GM23338 (cell line): ENCODE data around the gene OPN4. TPM values are rescaled to one million over a fixed set of nuclear protein-coding genes. Genes with fewer than 3 reads are reported as not detected.

ENCODE experiments used
- ATAC-seq: fragments of 200-7000 bp; cut with Tn5 transposase; 3 replicates; pipeline ENCODE4 v1.9.1; 2020
- DNase-seq: peaks from one replicate; pipeline ENCODE4 v3.0.0-alpha.2; 2015; ENCODE audit warnings: low spot score
- H2AFZ ChIP-seq: fragments of 200-600 bp; sonication (generic); 2 replicates; pipeline ENCODE4 v1.8.0; 2016; ENCODE audit warnings: antibody characterized with exemption, mild to moderate bottlenecking, moderate library complexity
- H3F3A ChIP-seq: fragments of 200-600 bp; sonication (generic); replicated peaks from 2 replicates; pipeline ENCODE4 v1.8.0; 2017; ENCODE audit warnings: antibody characterized with exemption, mixed run types, low read depth
- H3K27ac ChIP-seq: fragments of 200-600 bp; sonication (generic); 2 replicates; pipeline ENCODE4 v1.6.1; 2016; ENCODE audit warnings: low read depth
- H3K27me3 ChIP-seq: fragments of 200-600 bp; sonication (generic); 2 replicates; pipeline ENCODE4 v1.8.0; 2016; ENCODE audit warnings: mild to moderate bottlenecking, mixed run types, moderate library complexity; ENCODE audit not compliant: insufficient read depth
- H3K36me3 ChIP-seq: fragments of 200-600 bp; sonication (generic); 2 replicates; pipeline ENCODE4 v1.8.0; 2016; ENCODE audit warnings: mild to moderate bottlenecking; ENCODE audit not compliant: insufficient read depth
- H3K4me1 ChIP-seq: fragments of 200-600 bp; sonication (generic); 2 replicates; pipeline ENCODE4 v1.8.0; 2016; ENCODE audit warnings: mild to moderate bottlenecking, moderate library complexity; ENCODE audit not compliant: insufficient read depth
- H3K4me2 ChIP-seq: fragments of 200-600 bp; sonication (generic); 2 replicates; pipeline ENCODE4 v1.7.1; 2017; ENCODE audit warnings: mixed run types
- H3K4me3 ChIP-seq: fragments of 200-600 bp; sonication (generic); 2 replicates; pipeline ENCODE4 v1.6.1; 2016; ENCODE audit warnings: mixed run types
- H3K79me2 ChIP-seq: fragments of 200-600 bp; sonication (generic); replicated peaks from 2 replicates; pipeline ENCODE4 v1.8.0; 2017; ENCODE audit warnings: mild to moderate bottlenecking; ENCODE audit not compliant: insufficient read depth
- H3K9me2 ChIP-seq: fragments of 200-600 bp; sonication (generic); 2 replicates; pipeline ENCODE4 v1.8.0; 2017; ENCODE audit not compliant: insufficient read depth
- H4K20me1 ChIP-seq: fragments of 200-600 bp; sonication (generic); replicated peaks from 2 replicates; pipeline ENCODE4 v1.8.0; 2017; ENCODE audit warnings: mild to moderate bottlenecking; ENCODE audit not compliant: insufficient read depth
- H3K27ac Mint-ChIP-seq: 2 replicates; pipeline ENCODE4 v1.8.0; 2020; ENCODE audit warnings: inconsistent platforms, mild to moderate bottlenecking, moderate library complexity, mixed read lengths
- H3K27me3 Mint-ChIP-seq: 3 replicates; pipeline ENCODE4 v1.8.0; 2022; ENCODE audit warnings: low read depth, mild to moderate bottlenecking, moderate library complexity, mixed read lengths, inconsistent platforms; ENCODE audit not compliant: insufficient read depth, poor library complexity
- H3K36me3 Mint-ChIP-seq: 3 replicates; pipeline ENCODE4 v1.8.0; 2021; ENCODE audit warnings: low read depth, mild to moderate bottlenecking, inconsistent platforms, moderate library complexity, mixed read lengths
- H3K4me1 Mint-ChIP-seq: 3 replicates; pipeline ENCODE4 v1.8.0; 2020; ENCODE audit warnings: mild to moderate bottlenecking, inconsistent platforms, mixed read lengths
- H3K4me3 Mint-ChIP-seq: 3 replicates; pipeline ENCODE4 v1.8.0; 2021; ENCODE audit warnings: moderate library complexity, mild to moderate bottlenecking, inconsistent platforms, mixed read lengths
- H3K9me3 Mint-ChIP-seq: 3 replicates; pipeline ENCODE4 v1.8.0; 2020; ENCODE audit warnings: moderate library complexity, mild to moderate bottlenecking, inconsistent platforms, mixed read lengths
- CREB1 ChIP-seq: fragments of 250-450 bp; sonication (Bioruptor Pico); IDR thresholded peaks from 2 replicates; pipeline ENCODE4 v1.5.0; 2020; ENCODE audit warnings: low read depth, mild to moderate bottlenecking, moderate library complexity
- EZH2 ChIP-seq: fragments of 200-600 bp; sonication (generic); IDR thresholded peaks from one replicate; pipeline ENCODE4 v1.8.0; 2017; ENCODE audit warnings: antibody characterized with exemption, mild to moderate bottlenecking, low read depth; ENCODE audit not compliant: unreplicated experiment
- EZH2phosphoT487 ChIP-seq: fragments of 200-600 bp; sonication (generic); IDR thresholded peaks from one replicate; pipeline ENCODE4 v1.8.1; 2018; ENCODE audit warnings: antibody characterized with exemption; ENCODE audit not compliant: unreplicated experiment
- JUNB ChIP-seq: IDR thresholded peaks from one replicate; pipeline ENCODE4 v1.6.1; 2016; ENCODE audit warnings: antibody characterized with exemption; ENCODE audit not compliant: unreplicated experiment
- NANOG ChIP-seq: IDR thresholded peaks from 2 replicates; pipeline ENCODE4 v1.6.1; 2016; ENCODE audit warnings: antibody characterized with exemption, borderline replicate concordance
- POLR2AphosphoS5 ChIP-seq: IDR thresholded peaks from 2 replicates; pipeline ENCODE4 v1.6.1; 2016; ENCODE audit warnings: antibody characterized with exemption, low read depth
- STAT1 ChIP-seq: IDR thresholded peaks from one replicate; pipeline ENCODE4 v1.6.1; 2016; ENCODE audit warnings: antibody characterized with exemption; ENCODE audit not compliant: unreplicated experiment
- ZNF114 ChIP-seq: fragments of 250-450 bp; sonication (Bioruptor Pico); IDR thresholded peaks from 2 replicates; pipeline ENCODE4 v1.5.0; 2020; ENCODE audit warnings: mild to moderate bottlenecking, moderate library complexity
- ZNF331 ChIP-seq: fragments of 250-450 bp; sonication (Bioruptor Pico); IDR thresholded peaks from 2 replicates; pipeline ENCODE4 v1.5.0; 2020; ENCODE audit warnings: low read depth, mild to moderate bottlenecking, moderate library complexity
- polyA plus RNA-seq: library from polyadenylated mRNA; unstranded; fragments of >200 nt; fragmentation: Nextera tagmentation; extraction: Ambion mirVana; gene quantifications from 2 replicates; pipeline ENCODE4 v1.2.1, GENCODE V29; 2016
- total RNA-seq: library from RNA; depleted of rRNA; stranded (reverse); fragments of >200 nt; shearing (Covaris generic); gene quantifications from 2 replicates; pipeline ENCODE4 v1.2.3, GENCODE V29; 2014
- TF ChIP-seq, protein P1 (sequence below): IDR thresholded peaks from 2 replicates; pipeline ENCODE4 v1.6.1; 2016; ENCODE audit warnings: antibody characterized with exemption
- TF ChIP-seq, protein P2 (sequence below): fragments of 250-450 bp; sonication (Bioruptor Pico); IDR thresholded peaks from 2 replicates; pipeline ENCODE4 v1.5.0; 2020; ENCODE audit warnings: mild to moderate bottlenecking, moderate library complexity
- TF ChIP-seq, protein P3 (sequence below), 2 experiments: fragments of 200-600 bp in 1 of 2; sonication (generic) in 1 of 2; conservative IDR thresholded peaks; 2 replicates each; pipeline versions ENCODE4 v1.5.1 to v1.6.1; 2016 to 2017; ENCODE audit warnings: antibody characterized with exemption in 2 of 2, low read depth in 2 of 2, mild to moderate bottlenecking in 2 of 2, moderate library complexity in 1 of 2
- TF ChIP-seq, protein P4 (sequence below): IDR thresholded peaks from one replicate; pipeline ENCODE4 v1.6.1; 2018; ENCODE audit warnings: antibody characterized with exemption; ENCODE audit not compliant: unreplicated experiment

OPN4 gene
- total and polyA plus RNA-seq, 2 experiments from 2014 or later, result not detected

DNA sequence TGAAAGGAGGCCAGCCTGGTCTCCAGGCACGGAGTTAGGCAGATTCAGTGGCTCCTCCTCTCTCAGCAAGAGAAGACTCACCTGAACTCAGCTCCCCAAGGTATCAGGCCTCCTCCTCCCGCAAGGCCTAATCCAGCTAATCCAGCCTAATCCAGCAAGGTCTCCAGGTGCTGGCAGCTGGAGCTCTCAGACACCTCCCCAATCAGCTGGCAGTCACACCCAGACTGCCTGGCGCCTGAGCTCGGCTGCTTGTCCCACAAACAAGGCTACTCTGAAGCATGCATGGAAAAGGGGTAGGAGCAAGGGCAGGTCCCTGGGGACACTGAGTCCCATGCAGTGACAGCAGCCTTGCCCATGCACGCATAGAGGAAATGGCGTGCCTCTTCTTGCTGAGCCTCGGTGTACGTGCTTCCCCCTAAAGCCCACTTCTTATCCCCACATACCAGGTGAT is 3.3 kb upstream of the OPN4 start:
- no peaks in the 10 kb centered on the region; the same call in 2 of the 3 replicates for H3K9me3 Mint-ChIP-seq
- H3K4me2 ChIP-seq, result no peak overlapping the region
- H4K20me1 ChIP-seq, result no peaks in the 10 kb centered on the region
- H3K36me3 Mint-ChIP-seq, result no peaks in the 10 kb centered on the region
- H3K4me1 ChIP-seq, result peaks cover 7% of the 10 kb centered on the region
- DNase-seq, result no peak
- peaks cover 11% of the 10 kb centered on the region for H3K4me1 Mint-ChIP-seq
- H3K27ac Mint-ChIP-seq, result no peak overlapping the region
- H3K4me3 Mint-ChIP-seq, result no peak overlapping the region
- no peaks in the 10 kb centered on the region for H3K79me2 ChIP-seq
- no peak overlapping the region for H3K27ac ChIP-seq
- no peak for ATAC-seq
- H3K27me3 ChIP-seq, result no peaks in the 10 kb centered on the region
- H3F3A ChIP-seq, result no peaks in the 10 kb centered on the region
- no peaks in the 10 kb centered on the region for H3K36me3 ChIP-seq
- no peak overlapping the region for H2AFZ ChIP-seq
- TF ChIP-seq, protein P1, sequence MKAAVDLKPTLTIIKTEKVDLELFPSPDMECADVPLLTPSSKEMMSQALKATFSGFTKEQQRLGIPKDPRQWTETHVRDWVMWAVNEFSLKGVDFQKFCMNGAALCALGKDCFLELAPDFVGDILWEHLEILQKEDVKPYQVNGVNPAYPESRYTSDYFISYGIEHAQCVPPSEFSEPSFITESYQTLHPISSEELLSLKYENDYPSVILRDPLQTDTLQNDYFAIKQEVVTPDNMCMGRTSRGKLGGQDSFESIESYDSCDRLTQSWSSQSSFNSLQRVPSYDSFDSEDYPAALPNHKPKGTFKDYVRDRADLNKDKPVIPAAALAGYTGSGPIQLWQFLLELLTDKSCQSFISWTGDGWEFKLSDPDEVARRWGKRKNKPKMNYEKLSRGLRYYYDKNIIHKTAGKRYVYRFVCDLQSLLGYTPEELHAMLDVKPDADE, result no peak
- TF ChIP-seq ZNF114 (CRISPR knock-in tag) (no peak), JUNB (no peak), ZNF331 (CRISPR knock-in tag) (no peak), EZH2phosphoT487 (no peak), EZH2 (no peak), STAT1 (no peak), NANOG (no peak), CREB1 (CRISPR knock-in tag) (no peak), POLR2AphosphoS5 (no peak)
- TF ChIP-seq, protein P2, sequence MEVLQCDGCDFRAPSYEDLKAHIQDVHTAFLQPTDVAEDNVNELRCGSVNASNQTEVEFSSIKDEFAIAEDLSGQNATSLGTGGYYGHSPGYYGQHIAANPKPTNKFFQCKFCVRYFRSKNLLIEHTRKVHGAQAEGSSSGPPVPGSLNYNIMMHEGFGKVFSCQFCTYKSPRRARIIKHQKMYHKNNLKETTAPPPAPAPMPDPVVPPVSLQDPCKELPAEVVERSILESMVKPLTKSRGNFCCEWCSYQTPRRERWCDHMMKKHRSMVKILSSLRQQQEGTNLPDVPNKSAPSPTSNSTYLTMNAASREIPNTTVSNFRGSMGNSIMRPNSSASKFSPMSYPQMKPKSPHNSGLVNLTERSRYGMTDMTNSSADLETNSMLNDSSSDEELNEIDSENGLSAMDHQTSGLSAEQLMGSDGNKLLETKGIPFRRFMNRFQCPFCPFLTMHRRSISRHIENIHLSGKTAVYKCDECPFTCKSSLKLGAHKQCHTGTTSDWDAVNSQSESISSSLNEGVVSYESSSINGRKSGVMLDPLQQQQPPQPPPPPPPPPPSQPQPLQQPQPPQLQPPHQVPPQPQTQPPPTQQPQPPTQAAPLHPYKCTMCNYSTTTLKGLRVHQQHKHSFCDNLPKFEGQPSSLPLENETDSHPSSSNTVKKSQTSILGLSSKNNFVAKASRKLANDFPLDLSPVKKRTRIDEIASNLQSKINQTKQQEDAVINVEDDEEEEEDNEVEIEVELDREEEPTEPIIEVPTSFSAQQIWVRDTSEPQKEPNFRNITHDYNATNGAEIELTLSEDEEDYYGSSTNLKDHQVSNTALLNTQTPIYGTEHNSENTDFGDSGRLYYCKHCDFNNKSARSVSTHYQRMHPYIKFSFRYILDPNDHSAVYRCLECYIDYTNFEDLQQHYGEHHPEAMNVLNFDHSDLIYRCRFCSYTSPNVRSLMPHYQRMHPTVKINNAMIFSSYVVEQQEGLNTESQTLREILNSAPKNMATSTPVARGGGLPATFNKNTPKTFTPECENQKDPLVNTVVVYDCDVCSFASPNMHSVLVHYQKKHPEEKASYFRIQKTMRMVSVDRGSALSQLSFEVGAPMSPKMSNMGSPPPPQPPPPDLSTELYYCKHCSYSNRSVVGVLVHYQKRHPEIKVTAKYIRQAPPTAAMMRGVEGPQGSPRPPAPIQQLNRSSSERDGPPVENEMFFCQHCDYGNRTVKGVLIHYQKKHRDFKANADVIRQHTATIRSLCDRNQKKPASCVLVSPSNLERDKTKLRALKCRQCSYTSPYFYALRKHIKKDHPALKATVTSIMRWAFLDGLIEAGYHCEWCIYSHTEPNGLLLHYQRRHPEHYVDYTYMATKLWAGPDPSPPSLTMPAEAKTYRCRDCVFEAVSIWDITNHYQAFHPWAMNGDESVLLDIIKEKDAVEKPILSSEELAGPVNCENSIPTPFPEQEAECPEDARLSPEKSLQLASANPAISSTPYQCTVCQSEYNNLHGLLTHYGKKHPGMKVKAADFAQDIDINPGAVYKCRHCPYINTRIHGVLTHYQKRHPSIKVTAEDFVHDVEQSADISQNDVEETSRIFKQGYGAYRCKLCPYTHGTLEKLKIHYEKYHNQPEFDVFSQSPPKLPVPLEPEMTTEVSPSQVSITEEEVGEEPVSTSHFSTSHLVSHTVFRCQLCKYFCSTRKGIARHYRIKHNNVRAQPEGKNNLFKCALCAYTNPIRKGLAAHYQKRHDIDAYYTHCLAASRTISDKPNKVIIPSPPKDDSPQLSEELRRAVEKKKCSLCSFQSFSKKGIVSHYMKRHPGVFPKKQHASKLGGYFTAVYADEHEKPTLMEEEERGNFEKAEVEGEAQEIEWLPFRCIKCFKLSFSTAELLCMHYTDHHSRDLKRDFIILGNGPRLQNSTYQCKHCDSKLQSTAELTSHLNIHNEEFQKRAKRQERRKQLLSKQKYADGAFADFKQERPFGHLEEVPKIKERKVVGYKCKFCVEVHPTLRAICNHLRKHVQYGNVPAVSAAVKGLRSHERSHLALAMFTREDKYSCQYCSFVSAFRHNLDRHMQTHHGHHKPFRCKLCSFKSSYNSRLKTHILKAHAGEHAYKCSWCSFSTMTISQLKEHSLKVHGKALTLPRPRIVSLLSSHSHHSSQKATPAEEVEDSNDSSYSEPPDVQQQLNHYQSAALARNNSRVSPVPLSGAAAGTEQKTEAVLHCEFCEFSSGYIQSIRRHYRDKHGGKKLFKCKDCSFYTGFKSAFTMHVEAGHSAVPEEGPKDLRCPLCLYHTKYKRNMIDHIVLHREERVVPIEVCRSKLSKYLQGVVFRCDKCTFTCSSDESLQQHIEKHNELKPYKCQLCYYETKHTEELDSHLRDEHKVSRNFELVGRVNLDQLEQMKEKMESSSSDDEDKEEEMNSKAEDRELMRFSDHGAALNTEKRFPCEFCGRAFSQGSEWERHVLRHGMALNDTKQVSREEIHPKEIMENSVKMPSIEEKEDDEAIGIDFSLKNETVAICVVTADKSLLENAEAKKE (CRISPR knock-in tag), result no peak
- TF ChIP-seq, protein P3, sequence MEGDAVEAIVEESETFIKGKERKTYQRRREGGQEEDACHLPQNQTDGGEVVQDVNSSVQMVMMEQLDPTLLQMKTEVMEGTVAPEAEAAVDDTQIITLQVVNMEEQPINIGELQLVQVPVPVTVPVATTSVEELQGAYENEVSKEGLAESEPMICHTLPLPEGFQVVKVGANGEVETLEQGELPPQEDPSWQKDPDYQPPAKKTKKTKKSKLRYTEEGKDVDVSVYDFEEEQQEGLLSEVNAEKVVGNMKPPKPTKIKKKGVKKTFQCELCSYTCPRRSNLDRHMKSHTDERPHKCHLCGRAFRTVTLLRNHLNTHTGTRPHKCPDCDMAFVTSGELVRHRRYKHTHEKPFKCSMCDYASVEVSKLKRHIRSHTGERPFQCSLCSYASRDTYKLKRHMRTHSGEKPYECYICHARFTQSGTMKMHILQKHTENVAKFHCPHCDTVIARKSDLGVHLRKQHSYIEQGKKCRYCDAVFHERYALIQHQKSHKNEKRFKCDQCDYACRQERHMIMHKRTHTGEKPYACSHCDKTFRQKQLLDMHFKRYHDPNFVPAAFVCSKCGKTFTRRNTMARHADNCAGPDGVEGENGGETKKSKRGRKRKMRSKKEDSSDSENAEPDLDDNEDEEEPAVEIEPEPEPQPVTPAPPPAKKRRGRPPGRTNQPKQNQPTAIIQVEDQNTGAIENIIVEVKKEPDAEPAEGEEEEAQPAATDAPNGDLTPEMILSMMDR (conservative IDR thresholded peaks at IDR 0.05; ENCODE audit: low read depth in 2 of 2), result no peak
- TF ChIP-seq, protein P4, sequence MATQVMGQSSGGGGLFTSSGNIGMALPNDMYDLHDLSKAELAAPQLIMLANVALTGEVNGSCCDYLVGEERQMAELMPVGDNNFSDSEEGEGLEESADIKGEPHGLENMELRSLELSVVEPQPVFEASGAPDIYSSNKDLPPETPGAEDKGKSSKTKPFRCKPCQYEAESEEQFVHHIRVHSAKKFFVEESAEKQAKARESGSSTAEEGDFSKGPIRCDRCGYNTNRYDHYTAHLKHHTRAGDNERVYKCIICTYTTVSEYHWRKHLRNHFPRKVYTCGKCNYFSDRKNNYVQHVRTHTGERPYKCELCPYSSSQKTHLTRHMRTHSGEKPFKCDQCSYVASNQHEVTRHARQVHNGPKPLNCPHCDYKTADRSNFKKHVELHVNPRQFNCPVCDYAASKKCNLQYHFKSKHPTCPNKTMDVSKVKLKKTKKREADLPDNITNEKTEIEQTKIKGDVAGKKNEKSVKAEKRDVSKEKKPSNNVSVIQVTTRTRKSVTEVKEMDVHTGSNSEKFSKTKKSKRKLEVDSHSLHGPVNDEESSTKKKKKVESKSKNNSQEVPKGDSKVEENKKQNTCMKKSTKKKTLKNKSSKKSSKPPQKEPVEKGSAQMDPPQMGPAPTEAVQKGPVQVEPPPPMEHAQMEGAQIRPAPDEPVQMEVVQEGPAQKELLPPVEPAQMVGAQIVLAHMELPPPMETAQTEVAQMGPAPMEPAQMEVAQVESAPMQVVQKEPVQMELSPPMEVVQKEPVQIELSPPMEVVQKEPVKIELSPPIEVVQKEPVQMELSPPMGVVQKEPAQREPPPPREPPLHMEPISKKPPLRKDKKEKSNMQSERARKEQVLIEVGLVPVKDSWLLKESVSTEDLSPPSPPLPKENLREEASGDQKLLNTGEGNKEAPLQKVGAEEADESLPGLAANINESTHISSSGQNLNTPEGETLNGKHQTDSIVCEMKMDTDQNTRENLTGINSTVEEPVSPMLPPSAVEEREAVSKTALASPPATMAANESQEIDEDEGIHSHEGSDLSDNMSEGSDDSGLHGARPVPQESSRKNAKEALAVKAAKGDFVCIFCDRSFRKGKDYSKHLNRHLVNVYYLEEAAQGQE, result no peak
- peaks cover 3% of the 10 kb centered on the region for H3K27me3 Mint-ChIP-seq
- H3K9me2 ChIP-seq, result peaks cover 3% of the 10 kb centered on the region; the same call in 1 of the 2 replicates
- H3K4me3 ChIP-seq, result no peak overlapping the region
